MM.1S (cell line): ENCODE data around the gene GH2.
"Not testable (repeated sequence)": the region's sequence is repeated elsewhere in the genome, so short reads cannot be mapped to it uniquely, and the experiment has no call there.

ENCODE experiments used
- DNase-seq: peaks from one replicate; pipeline ENCODE4 v3.0.0-alpha.2; 2015
- H2AFZ ChIP-seq: fragments of 300-600 bp; sonication (generic); 2 replicates; pipeline ENCODE4 v1.6.0; 2016; ENCODE audit warnings: antibody characterized with exemption, low read length
- H3F3A ChIP-seq: fragments of 300-600 bp; sonication (generic); 2 replicates; pipeline ENCODE4 v1.6.1; 2016; ENCODE audit warnings: mild to moderate bottlenecking, antibody characterized with exemption, low read length, moderate library complexity, mixed read lengths; ENCODE audit not compliant: insufficient read depth
- H3K27ac ChIP-seq: fragments of 300-600 bp; sonication (generic); 2 replicates; pipeline ENCODE4 v1.5.1; 2016; ENCODE audit warnings: mild to moderate bottlenecking, low read length
- H3K27me3 ChIP-seq: fragments of 300-600 bp; sonication (generic); replicated peaks from 2 replicates; pipeline ENCODE4 v1.6.0; 2016; ENCODE audit warnings: low read length; ENCODE audit not compliant: insufficient read depth
- H3K36me3 ChIP-seq: fragments of 300-600 bp; sonication (generic); replicated peaks from 2 replicates; pipeline ENCODE4 v1.6.1; 2016; ENCODE audit warnings: mild to moderate bottlenecking, low read length, mixed read lengths; ENCODE audit not compliant: insufficient read depth
- H3K4me1 ChIP-seq: fragments of 300-600 bp; sonication (generic); 2 replicates; pipeline ENCODE4 v1.6.1; 2016; ENCODE audit warnings: low read length, mixed read lengths
- H3K4me2 ChIP-seq: fragments of 300-600 bp; sonication (generic); 2 replicates; pipeline ENCODE4 v1.6.0; 2016; ENCODE audit warnings: low read depth, low read length
- H3K4me3 ChIP-seq: fragments of 300-600 bp; sonication (generic); 2 replicates; pipeline ENCODE4 v1.5.1; 2016; ENCODE audit warnings: low read length, mixed read lengths
- H3K79me2 ChIP-seq: fragments of 300-600 bp; sonication (generic); 2 replicates; pipeline ENCODE4 v1.6.1; 2016; ENCODE audit warnings: mixed run types, low read length, mixed read lengths
- H3K9ac ChIP-seq: fragments of 300-600 bp; sonication (generic); 2 replicates; pipeline ENCODE4 v1.6.1; 2016; ENCODE audit warnings: low read length, mixed read lengths
- H3K9me2 ChIP-seq: fragments of 300-600 bp; sonication (generic); replicated peaks from 2 replicates; pipeline ENCODE4 v1.6.1; 2016; ENCODE audit warnings: mild to moderate bottlenecking, low read length, mixed read lengths; ENCODE audit not compliant: insufficient read depth
- H3K9me3 ChIP-seq: fragments of 300-600 bp; sonication (generic); replicated peaks from 2 replicates; pipeline ENCODE4 v1.6.1; 2016; ENCODE audit warnings: mild to moderate bottlenecking, low read length, mixed read lengths; ENCODE audit not compliant: insufficient read depth
- H4K20me1 ChIP-seq: fragments of 300-600 bp; sonication (generic); 2 replicates; pipeline ENCODE4 v1.6.1; 2016; ENCODE audit warnings: mild to moderate bottlenecking, low read length, moderate library complexity, mixed read lengths; ENCODE audit not compliant: insufficient read depth

GH2 gene

GRCh38 chr17:63874693-63875092, 7.1 kb downstream of the GH2 start:
- not testable (repeated sequence) for H3K4me2 ChIP-seq, H4K20me1 ChIP-seq, H3K4me3 ChIP-seq, H3K36me3 ChIP-seq, H3K27ac ChIP-seq, H3K27me3 ChIP-seq, H3K79me2 ChIP-seq, H3K9me3 ChIP-seq, H3F3A ChIP-seq, H3K9ac ChIP-seq, H3K9me2 ChIP-seq, H2AFZ ChIP-seq, H3K4me1 ChIP-seq, DNase-seq

GRCh38 chr17:63874061-63874626, 7.6 kb downstream of the GH2 start:
- not testable (repeated sequence) for H3F3A ChIP-seq, H3K4me1 ChIP-seq, H3K9me2 ChIP-seq, H3K9ac ChIP-seq, H3K4me2 ChIP-seq, H3K4me3 ChIP-seq, H2AFZ ChIP-seq, DNase-seq, H3K9me3 ChIP-seq, H4K20me1 ChIP-seq, H3K79me2 ChIP-seq, H3K27ac ChIP-seq, H3K36me3 ChIP-seq, H3K27me3 ChIP-seq

- not testable (repeated sequence) for H3K9ac ChIP-seq, H3K9me2 ChIP-seq, H3K27me3 ChIP-seq, H3K4me1 ChIP-seq, H3K27ac ChIP-seq, H3K4me2 ChIP-seq, DNase-seq, H2AFZ ChIP-seq, H3F3A ChIP-seq, H4K20me1 ChIP-seq, H3K36me3 ChIP-seq, H3K9me3 ChIP-seq, H3K4me3 ChIP-seq, H3K79me2 ChIP-seq
Observed at GRCh38 chr17:63873577-63873976, 8.2 kb downstream of the GH2 start, which contains the start of gene CSH2. Gene CSH2 (minus strand): TSS chr17:63873677. CDS start chr17:63873614, 63 bp downstream.

- H3K27me3 ChIP-seq, H3K9me3 ChIP-seq, H3K4me3 ChIP-seq, DNase-seq, H3K4me2 ChIP-seq, H3K36me3 ChIP-seq, H3K9ac ChIP-seq, H3K4me1 ChIP-seq, H3K27ac ChIP-seq, H3K9me2 ChIP-seq, H2AFZ ChIP-seq, H4K20me1 ChIP-seq, H3K79me2 ChIP-seq, H3F3A ChIP-seq: not testable (repeated sequence)
Observed at GRCh38 chr17:63871646-63872365, 9.9 kb downstream of the GH2 start.

GRCh38 chr17:63870292-63870665, 11.5 kb downstream of the GH2 start:
- H3K27me3 ChIP-seq, H3K4me3 ChIP-seq, H3F3A ChIP-seq, H3K27ac ChIP-seq, H4K20me1 ChIP-seq, H3K9me2 ChIP-seq, H3K79me2 ChIP-seq, H3K36me3 ChIP-seq, H2AFZ ChIP-seq, H3K9me3 ChIP-seq, DNase-seq, H3K4me2 ChIP-seq, H3K9ac ChIP-seq, H3K4me1 ChIP-seq: not testable (repeated sequence)
